Ishikawa (cell line): Measurements from ENCODE around the gene CETP.

Source experiments
- CEBPB ChIP-seq: IDR thresholded peaks from 2 replicates; pipeline ENCODE4 v1.6.1; 2012
- CREB1 ChIP-seq: IDR thresholded peaks from 2 replicates; pipeline ENCODE4 v1.6.1; 2012; ENCODE audit warnings: low read depth
- EGR1 ChIP-seq: IDR thresholded peaks from 2 replicates; pipeline ENCODE4 v1.6.1; 2012
- EP300 ChIP-seq: IDR thresholded peaks from 2 replicates; pipeline ENCODE4 v1.6.1; 2012; ENCODE audit warnings: borderline replicate concordance
- FOXM1 ChIP-seq: IDR thresholded peaks from 2 replicates; pipeline ENCODE4 v1.6.1; 2012; ENCODE audit warnings: low read depth, borderline replicate concordance
- MAX ChIP-seq: IDR thresholded peaks from 2 replicates; pipeline ENCODE4 v1.6.1; 2012
- NFIC ChIP-seq: IDR thresholded peaks from 2 replicates; pipeline ENCODE4 v1.6.1; 2012
- RAD21 ChIP-seq: IDR thresholded peaks from 2 replicates; pipeline ENCODE4 v1.6.1; 2012; ENCODE audit warnings: low read depth
- REST ChIP-seq: IDR thresholded peaks from 2 replicates; pipeline ENCODE4 v1.6.1; 2012; ENCODE audit warnings: low read depth, mild to moderate bottlenecking
- TAF1 ChIP-seq: IDR thresholded peaks from 2 replicates; pipeline ENCODE4 v1.6.1; 2012; ENCODE audit warnings: low read depth, mild to moderate bottlenecking
- TCF12 ChIP-seq: IDR thresholded peaks from 2 replicates; pipeline ENCODE4 v1.6.1; 2012; ENCODE audit warnings: low read depth
- TEAD4 ChIP-seq: IDR thresholded peaks from 2 replicates; pipeline ENCODE4 v1.6.1; 2012
- USF1 ChIP-seq: IDR thresholded peaks from 2 replicates; pipeline ENCODE4 v1.6.1; 2012
- YY1 ChIP-seq: IDR thresholded peaks from 2 replicates; pipeline ENCODE4 v1.6.1; 2012; ENCODE audit warnings: low read depth
- ZBTB7A ChIP-seq: IDR thresholded peaks from 2 replicates; pipeline ENCODE4 v1.6.1; 2012; ENCODE audit warnings: low read depth

The CETP gene

GRCh38 chr16:57019746-57020145 lies 58.0 kb downstream of the CETP start:
- no peak for TF ChIP-seq RAD21

- no peak for TF ChIP-seq ZBTB7A
- TF ChIP-seq YY1: no peak
- TF ChIP-seq EGR1: no peak
- TF ChIP-seq NFIC: no peak
- no peak for TF ChIP-seq CREB1
- no peak for TF ChIP-seq REST
- TF ChIP-seq USF1: no peak
- TF ChIP-seq TAF1: no peak
- TF ChIP-seq EP300: no peak
- TF ChIP-seq TCF12: no peak
- TF ChIP-seq RAD21: no peak
- no peak for TF ChIP-seq FOXM1
- no peak for TF ChIP-seq CEBPB
- no peak for TF ChIP-seq MAX
Observed at GRCh38 chr16:57020651-57021050, 58.9 kb downstream of the CETP start.

GRCh38 chr16:57021757-57022156 lies 60.0 kb downstream of the CETP start:
- no peak for TF ChIP-seq CREB1
- TF ChIP-seq RAD21: no peak
- no peak for TF ChIP-seq TEAD4
- no peak for TF ChIP-seq YY1
- TF ChIP-seq NFIC: no peak
- no peak for TF ChIP-seq USF1
- no peak for TF ChIP-seq CEBPB
- no peak for TF ChIP-seq EGR1
- TF ChIP-seq TCF12: no peak
- no peak for TF ChIP-seq TAF1
- TF ChIP-seq MAX: no peak
- TF ChIP-seq REST: no peak
- TF ChIP-seq ZBTB7A: no peak
- no peak for TF ChIP-seq EP300
- no peak for TF ChIP-seq FOXM1

GRCh38 chr16:57022445-57022844 lies 60.7 kb downstream of the CETP start:
- TF ChIP-seq NFIC (no peak), MAX (no peak), USF1 (no peak), EGR1 (no peak), TCF12 (no peak), ZBTB7A (no peak), CEBPB (no peak), YY1 (no peak), FOXM1 (no peak), RAD21 (no peak), EP300 (no peak), CREB1 (no peak)

GRCh38 chr16:57023541-57024249 lies 61.9 kb downstream of the CETP start:
- TF ChIP-seq USF1: no peak
- TF ChIP-seq MAX: no peak
- TF ChIP-seq EP300: no peak
- no peak for TF ChIP-seq REST
- TF ChIP-seq TAF1: no peak
- TF ChIP-seq ZBTB7A: no peak
- TF ChIP-seq TEAD4: no peak
- TF ChIP-seq YY1: no peak
- no peak for TF ChIP-seq RAD21
- no peak for TF ChIP-seq TCF12
- TF ChIP-seq CEBPB: no peak
- TF ChIP-seq FOXM1: no peak
- TF ChIP-seq NFIC: no peak
- no peak for TF ChIP-seq CREB1
- no peak for TF ChIP-seq EGR1
